Measurements from ENCODE around the gene KLHL28.

Gene KLHL28

GRCh38 chr14:44960146-44960545 is 1.6 kb downstream of the KLHL28 start:
- Histone ChIP-seq H2AFZ (ENCODE audit: low read depth) (no peak overlapping the region), H3K36me3 (ENCODE audit: insufficient read depth) (no peaks in the 10 kb centered on the region), H3K4me3 (IDR thresholded peaks at IDR 0.05; ENCODE audit: insufficient read depth, low read depth, low read length) (no peak overlapping the region), H3K4me1 (ENCODE audit: low read depth, poor library complexity, severe bottlenecking) (peaks cover 25% of the 10 kb centered on the region), H3K79me2 (ENCODE audit: insufficient read depth, low read depth) (peaks cover 79% of the 10 kb centered on the region), H4K20me1 (ENCODE audit: insufficient read depth) (no peaks in the 10 kb centered on the region; the same call in 1 of the 2 replicates), H3K9ac (peak overlapping the region; percentile 65; the same call in 1 of the 2 replicates), H3K27me3 (ENCODE audit: insufficient read depth, low read depth) (no peaks in the 10 kb centered on the region), H3K4me2 (peak overlapping the region; percentile 86), H3K27ac (peak overlapping the region; percentile 33; the same call in 1 of the 2 replicates)
- TF ChIP-seq CTCF (conservative IDR thresholded peaks at IDR 0.05; ENCODE audit: low read depth, low read length), result no peak

- Histone ChIP-seq H3K36me3 (ENCODE audit: insufficient read depth) (no peaks in the 10 kb centered on the region), H3K27ac (peak overlapping the region; percentile 33; the same call in 1 of the 2 replicates), H3K4me3 (IDR thresholded peaks at IDR 0.05; ENCODE audit: insufficient read depth, low read depth, low read length) (no peak overlapping the region), H3K9ac (no peak overlapping the region), H2AFZ (ENCODE audit: low read depth) (no peak overlapping the region), H3K4me2 (peak overlapping the region; percentile 86), H3K79me2 (ENCODE audit: insufficient read depth, low read depth) (peaks cover 73% of the 10 kb centered on the region), H3K4me1 (ENCODE audit: low read depth, poor library complexity, severe bottlenecking) (peaks cover 25% of the 10 kb centered on the region), H4K20me1 (ENCODE audit: insufficient read depth) (no peaks in the 10 kb centered on the region; the same call in 1 of the 2 replicates), H3K27me3 (ENCODE audit: insufficient read depth, low read depth) (no peaks in the 10 kb centered on the region)
- no peak for TF ChIP-seq CTCF (conservative IDR thresholded peaks at IDR 0.05; ENCODE audit: low read depth, low read length)
These were observed 2.2 kb downstream of the KLHL28 start for GRCh38 chr14:44959538-44959937.

GRCh38 chr14:44956866-44957265 is 4.9 kb downstream of the KLHL28 start:
- no peak overlapping the region for H3K9ac ChIP-seq
- no peak for TF ChIP-seq CTCF (conservative IDR thresholded peaks at IDR 0.05; ENCODE audit: low read depth, low read length)
- peaks cover 56% of the 10 kb centered on the region for H3K79me2 ChIP-seq (ENCODE audit: insufficient read depth, low read depth)
- H2AFZ ChIP-seq (ENCODE audit: low read depth), result no peak overlapping the region
- no peak overlapping the region for H3K27ac ChIP-seq
- H3K27me3 ChIP-seq (ENCODE audit: insufficient read depth, low read depth), result no peaks in the 10 kb centered on the region
- no peaks in the 10 kb centered on the region; the same call in 1 of the 2 replicates for H4K20me1 ChIP-seq (ENCODE audit: insufficient read depth)
- peaks cover 25% of the 10 kb centered on the region for H3K4me1 ChIP-seq (ENCODE audit: low read depth, poor library complexity, severe bottlenecking)
- H3K4me3 ChIP-seq (IDR thresholded peaks at IDR 0.05; ENCODE audit: insufficient read depth, low read depth, low read length), result no peak overlapping the region
- no peak overlapping the region for H3K4me2 ChIP-seq
- H3K36me3 ChIP-seq (ENCODE audit: insufficient read depth), result no peaks in the 10 kb centered on the region

- no peak overlapping the region for H3K4me2 ChIP-seq
- no peak for TF ChIP-seq CTCF (conservative IDR thresholded peaks at IDR 0.05; ENCODE audit: low read depth, low read length)
- H2AFZ ChIP-seq (ENCODE audit: low read depth), result no peak overlapping the region
- H3K27me3 ChIP-seq (ENCODE audit: insufficient read depth, low read depth), result no peaks in the 10 kb centered on the region
- no peaks in the 10 kb centered on the region; the same call in 1 of the 2 replicates for H4K20me1 ChIP-seq (ENCODE audit: insufficient read depth)
- H3K27ac ChIP-seq, result no peak overlapping the region
- no peak overlapping the region for H3K9ac ChIP-seq
- H3K4me1 ChIP-seq (ENCODE audit: low read depth, poor library complexity, severe bottlenecking), result peaks cover 25% of the 10 kb centered on the region
- peaks cover 50% of the 10 kb centered on the region for H3K79me2 ChIP-seq (ENCODE audit: insufficient read depth, low read depth)
- no peak overlapping the region for H3K4me3 ChIP-seq (IDR thresholded peaks at IDR 0.05; ENCODE audit: insufficient read depth, low read depth, low read length)
- H3K36me3 ChIP-seq (ENCODE audit: insufficient read depth), result no peaks in the 10 kb centered on the region
These were observed 6.2 kb downstream of the KLHL28 start for GRCh38 chr14:44955528-44955927.

Measured in KMS-11 (cell line).